Mesenchymal stem cell (in vitro differentiated cells and primary cell): ENCODE measurements around the gene MBD4.
A peak's percentile ranks its signal among the peaks of the same experiment; 100 is the strongest.
"Not testable (repeated sequence)": the region's sequence is repeated elsewhere in the genome, so short reads cannot be mapped to it uniquely, and the experiment has no call there.

Source experiments
- DNase-seq: peaks from one replicate; pipeline ENCODE4 v3.0.0-alpha.2; 2013
- H2AFZ ChIP-seq: one replicate; pipeline ENCODE4 v1.6.1; 2013; ENCODE audit warnings: low read depth, mild to moderate bottlenecking, control low read depth, inconsistent platforms, low read length, moderate library complexity
- H2AK5ac ChIP-seq: 2 replicates; pipeline ENCODE4 v1.6.1; 2013; ENCODE audit warnings: low read length, moderate library complexity, mild to moderate bottlenecking, inconsistent platforms; ENCODE audit not compliant: severe bottlenecking
- H2BK120ac ChIP-seq: one replicate; pipeline ENCODE4 v1.6.1; 2013; ENCODE audit warnings: low read depth, mild to moderate bottlenecking, inconsistent platforms, low read length, moderate library complexity
- H2BK12ac ChIP-seq, 2 experiments: one replicate each; pipeline ENCODE4 v1.6.1; 2013; ENCODE audit warnings: inconsistent platforms in 2 of 2, low read length in 2 of 2, mild to moderate bottlenecking in 2 of 2, moderate library complexity in 2 of 2, control low read depth in 1 of 2
- H2BK15ac ChIP-seq: one replicate; pipeline ENCODE4 v1.6.1; 2013; ENCODE audit warnings: mild to moderate bottlenecking, low read depth, inconsistent platforms; ENCODE audit not compliant: poor library complexity, severe bottlenecking
- H2BK5ac ChIP-seq: 2 replicates; pipeline ENCODE4 v1.6.1; 2013; ENCODE audit warnings: low read depth, mild to moderate bottlenecking, low read length, control low read depth, inconsistent platforms; ENCODE audit not compliant: poor library complexity, severe bottlenecking
- H3K14ac ChIP-seq, 2 experiments: one replicate each; pipeline ENCODE4 v1.6.1; 2013; ENCODE audit warnings: inconsistent platforms in 2 of 2, low read length in 2 of 2, control low read depth in 1 of 2, mild to moderate bottlenecking in 1 of 2, moderate library complexity in 1 of 2
- H3K18ac ChIP-seq, 2 experiments: one replicate each; pipeline ENCODE4 v1.6.1; 2013; ENCODE audit warnings: inconsistent platforms in 2 of 2, low read length in 2 of 2, control low read depth in 1 of 2, low read depth in 1 of 2, mild to moderate bottlenecking in 1 of 2
- H3K23ac ChIP-seq, 2 experiments: one replicate each; pipeline ENCODE4 v1.6.1; 2013; ENCODE audit warnings: inconsistent platforms in 2 of 2, low read length in 2 of 2, mild to moderate bottlenecking in 2 of 2, moderate library complexity in 2 of 2, control low read depth in 1 of 2
- H3K27ac ChIP-seq: 2 replicates; pipeline ENCODE4 v1.5.1; 2013; ENCODE audit warnings: mild to moderate bottlenecking, moderate library complexity, low read length, control low read depth, inconsistent platforms; ENCODE audit not compliant: poor library complexity, severe bottlenecking
- H3K27me3 ChIP-seq, 2 experiments: 2 replicates each; pipeline versions ENCODE4 v1.6.1 to v1.7.0; 2013; ENCODE audit warnings: low read length in 2 of 2, mild to moderate bottlenecking in 2 of 2, moderate library complexity in 2 of 2, control low read depth in 1 of 2, inconsistent platforms in 1 of 2; ENCODE audit not compliant: control insufficient read depth in 1 of 2, insufficient read depth in 1 of 2
- H3K36me3 ChIP-seq, 2 experiments: 2 replicates each; pipeline versions ENCODE4 v1.6.1 to v1.7.0; 2013; ENCODE audit warnings: low read length in 2 of 2, control low read depth in 1 of 2, inconsistent platforms in 1 of 2, low read depth in 1 of 2, mild to moderate bottlenecking in 1 of 2; ENCODE audit not compliant: insufficient read depth in 2 of 2, control insufficient read depth in 1 of 2
- H3K4ac ChIP-seq, 2 experiments: one replicate each; pipeline ENCODE4 v1.6.1; 2013; ENCODE audit warnings: inconsistent platforms in 2 of 2, low read length in 2 of 2, mild to moderate bottlenecking in 2 of 2, moderate library complexity in 2 of 2, control low read depth in 1 of 2, low read depth in 1 of 2
- H3K4me1 ChIP-seq: 2 replicates; pipeline ENCODE4 v1.6.1; 2013; ENCODE audit warnings: low read depth, low read length, control low read depth; ENCODE audit not compliant: control insufficient read depth, insufficient read depth
- H3K4me2 ChIP-seq: 2 replicates; pipeline ENCODE4 v1.6.1; 2013; ENCODE audit warnings: low read length, mild to moderate bottlenecking, inconsistent platforms; ENCODE audit not compliant: poor library complexity, severe bottlenecking
- H3K4me3 ChIP-seq, 2 experiments: 2 replicates each; pipeline versions ENCODE4 v1.5.1 to v1.7.0; 2013; ENCODE audit warnings: low read length in 2 of 2, mild to moderate bottlenecking in 2 of 2, control low read depth in 1 of 2, low read depth in 1 of 2; ENCODE audit not compliant: insufficient read depth in 1 of 2
- H3K79me1 ChIP-seq: replicated peaks from 2 replicates; pipeline ENCODE4 v1.6.1; 2013; ENCODE audit warnings: mild to moderate bottlenecking, control low read depth, low read length, inconsistent platforms; ENCODE audit not compliant: poor library complexity, severe bottlenecking
- H3K9ac ChIP-seq: 2 replicates; pipeline ENCODE4 v1.7.0; 2013; ENCODE audit warnings: mild to moderate bottlenecking, low read length, moderate library complexity
- H3K9me3 ChIP-seq: 2 replicates; pipeline ENCODE4 v1.7.0; 2013; ENCODE audit warnings: mild to moderate bottlenecking, low read length; ENCODE audit not compliant: control insufficient read depth
- H4K8ac ChIP-seq: one replicate; pipeline ENCODE4 v1.6.1; 2013; ENCODE audit warnings: inconsistent platforms, mild to moderate bottlenecking, low read length, moderate library complexity
- H4K91ac ChIP-seq: one replicate; pipeline ENCODE4 v1.6.1; 2013; ENCODE audit warnings: mild to moderate bottlenecking, low read length, inconsistent platforms
- WGBS: methylation state at CpG from one replicate; pipeline ENCODE4 v1.1.7; 2013; ENCODE audit warnings: mixed read lengths; 5-methylcytosine and 5-hydroxymethylcytosine counted together

MBD4 gene

DNA sequence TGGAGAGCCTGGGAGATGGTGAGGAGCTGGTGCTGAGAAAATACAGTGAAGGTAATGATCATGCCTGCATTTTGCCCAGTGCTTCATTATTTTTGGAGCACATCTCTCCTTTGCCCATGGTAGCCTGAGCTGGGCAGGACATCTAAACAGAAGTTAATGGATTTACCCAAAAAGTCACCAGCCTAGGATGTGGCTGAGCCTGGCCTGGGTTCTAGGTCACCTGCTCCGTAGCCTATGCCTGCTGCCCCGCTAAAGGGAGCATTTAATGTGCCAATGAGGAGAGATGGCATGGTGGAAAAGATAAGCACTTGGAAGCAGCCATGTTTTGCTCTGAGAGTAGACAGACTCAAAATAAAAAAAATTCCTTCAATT, 46.9 kb upstream of the MBD4 start:
- Histone ChIP-seq H2BK15ac (no peak overlapping the region), H3K4ac (peak overlapping the region in 1 of 2 experiments; percentile 6), H3K14ac (peak overlapping the region in 1 of 2 experiments; percentile 13), H2BK120ac (peak overlapping the region; percentile 57), H2BK12ac (peak overlapping the region in 1 of 2 experiments; percentile 33), H3K4me1 (peaks cover 14% of the 10 kb centered on the region), H3K18ac (no peak overlapping the region), H3K23ac (no peak overlapping the region), H2AK5ac (no peak overlapping the region), H3K9ac (peak overlapping the region; percentile 84), H4K91ac (peak overlapping the region; percentile 52), H2AFZ (no peak overlapping the region), H3K36me3 (peaks cover 17 to 27% of the 10 kb centered on the region in 2 experiments), H3K4me3 (peak overlapping the region in 1 of 2 experiments; percentile 17), H3K79me1 (no peaks in the 10 kb centered on the region), H3K27me3 (no peaks in the 10 kb centered on the region), H3K9me3 (no peaks in the 10 kb centered on the region), H4K8ac (peak overlapping the region; percentile 27), H2BK5ac (no peak overlapping the region), H3K27ac (peak overlapping the region; percentile 55), H3K4me2 (no peak overlapping the region)
- no peak for DNase-seq
- 100% methylated on average over 2 of the region's 2 CpGs for WGBS

DNA sequence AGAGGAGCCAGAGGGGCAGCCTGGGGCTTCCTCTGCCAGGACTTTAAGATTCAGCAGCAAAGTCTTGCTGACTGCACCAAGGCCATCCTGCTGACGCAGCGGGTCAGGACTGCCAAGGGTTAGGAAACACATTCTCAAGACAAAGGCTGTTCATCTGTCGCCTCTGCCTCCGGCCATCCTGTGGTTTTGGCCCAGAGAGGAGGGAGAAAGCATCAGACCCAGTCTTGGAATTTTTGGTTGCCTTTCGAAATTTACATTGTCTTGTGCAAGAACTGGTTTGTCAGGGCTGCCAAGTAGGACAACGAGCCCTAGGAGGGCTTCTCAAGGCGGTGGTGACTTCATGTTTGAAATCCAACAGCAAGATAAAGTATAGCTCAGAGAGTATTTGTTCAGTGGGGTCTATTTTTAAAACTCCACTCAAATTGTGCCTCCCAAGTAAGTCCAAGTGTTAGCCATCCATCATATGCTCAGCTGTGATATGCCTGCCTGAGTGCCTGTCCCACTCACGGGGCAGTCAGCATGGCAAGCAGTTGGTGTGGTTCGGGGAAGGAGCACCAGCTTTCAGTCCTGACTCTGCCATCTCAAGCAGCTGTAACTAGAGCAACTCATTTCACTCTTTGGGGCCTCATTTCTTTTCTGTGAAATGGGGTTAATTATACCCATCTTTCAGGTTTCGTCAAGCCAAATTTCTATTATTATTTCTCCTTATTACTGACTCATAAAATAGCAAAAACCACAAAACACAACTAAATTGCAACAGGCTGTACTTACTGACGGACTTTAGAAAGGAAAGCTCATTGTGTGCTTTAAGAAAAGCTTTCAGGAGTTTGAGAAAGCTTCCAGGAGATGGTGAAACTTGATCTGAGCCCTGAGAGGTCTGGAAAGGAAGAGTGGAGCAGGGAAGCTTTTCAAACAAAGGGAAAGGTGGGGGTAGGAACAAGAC, 46.2 kb upstream of the MBD4 start:
- peak overlapping the region; percentile 57 for H2BK120ac ChIP-seq
- peak overlapping the region in 1 of 2 experiments; percentile 73 for H3K18ac ChIP-seq
- H3K36me3 ChIP-seq, result peaks cover 17 to 27% of the 10 kb centered on the region in 2 experiments
- no peak overlapping the region for H3K23ac ChIP-seq
- peak overlapping the region; percentile 52 for H4K91ac ChIP-seq
- H3K9ac ChIP-seq, result peak overlapping the region; percentile 84
- H3K9me3 ChIP-seq, result no peaks in the 10 kb centered on the region
- DNase-seq, result peak; percentile 93
- no peak overlapping the region for H2BK5ac ChIP-seq
- no peak overlapping the region for H3K4me2 ChIP-seq
- no peak overlapping the region for H2BK12ac ChIP-seq
- H3K79me1 ChIP-seq, result no peaks in the 10 kb centered on the region
- H3K4me1 ChIP-seq, result peaks cover 14% of the 10 kb centered on the region
- H4K8ac ChIP-seq, result peak overlapping the region; percentile 27
- no peak overlapping the region for H3K4ac ChIP-seq
- peak overlapping the region; percentile 4 for H2BK15ac ChIP-seq
- no peak overlapping the region for H2AFZ ChIP-seq
- 80% methylated on average over 10 of the region's 11 CpGs for WGBS
- H3K4me3 ChIP-seq, result peak overlapping the region in 1 of 2 experiments; percentile 39
- peak overlapping the region; percentile 6 for H3K27ac ChIP-seq
- no peak overlapping the region for H3K14ac ChIP-seq
- no peaks in the 10 kb centered on the region for H3K27me3 ChIP-seq
- no peak overlapping the region for H2AK5ac ChIP-seq

DNA sequence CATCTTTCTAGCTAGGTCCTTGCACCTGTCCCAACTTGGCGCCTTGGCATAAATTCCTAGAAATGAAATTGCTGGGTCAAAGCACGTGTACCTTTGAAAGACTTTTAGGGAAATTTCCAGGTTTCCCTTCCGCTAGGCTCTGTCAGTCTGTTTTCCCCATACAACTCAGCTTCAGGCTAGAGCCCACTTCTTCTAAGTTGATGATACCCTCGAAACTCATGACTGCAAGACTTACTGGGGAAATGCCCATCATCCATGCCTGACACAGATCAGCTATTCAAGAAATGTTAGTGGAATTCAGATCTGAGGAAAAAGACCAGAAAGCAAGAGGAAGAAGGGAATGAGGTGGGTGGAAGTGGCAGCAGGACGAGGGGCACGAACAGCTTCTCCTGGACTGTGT, 45.4 kb upstream of the MBD4 start:
- H3K27ac ChIP-seq, H3K23ac ChIP-seq, H4K91ac ChIP-seq, H3K18ac ChIP-seq, H3K79me1 ChIP-seq, H3K4me2 ChIP-seq, H3K4ac ChIP-seq, H2AK5ac ChIP-seq, H2BK12ac ChIP-seq, DNase-seq, H2BK5ac ChIP-seq, H4K8ac ChIP-seq, H3K14ac ChIP-seq, H2BK120ac ChIP-seq, H2AFZ ChIP-seq, H2BK15ac ChIP-seq, H3K9me3 ChIP-seq, H3K27me3 ChIP-seq: not testable (repeated sequence)
- Histone ChIP-seq H3K36me3 (peaks cover 25 to 31% of the 10 kb centered on the region in 2 experiments), H3K4me3 (peak overlapping the region in 1 of 2 experiments; percentile 23), H3K9ac (peak overlapping the region; percentile 53), H3K4me1 (peaks cover 10% of the 10 kb centered on the region)
- WGBS, result 99% methylated on average over 6 of the region's 6 CpGs

DNA sequence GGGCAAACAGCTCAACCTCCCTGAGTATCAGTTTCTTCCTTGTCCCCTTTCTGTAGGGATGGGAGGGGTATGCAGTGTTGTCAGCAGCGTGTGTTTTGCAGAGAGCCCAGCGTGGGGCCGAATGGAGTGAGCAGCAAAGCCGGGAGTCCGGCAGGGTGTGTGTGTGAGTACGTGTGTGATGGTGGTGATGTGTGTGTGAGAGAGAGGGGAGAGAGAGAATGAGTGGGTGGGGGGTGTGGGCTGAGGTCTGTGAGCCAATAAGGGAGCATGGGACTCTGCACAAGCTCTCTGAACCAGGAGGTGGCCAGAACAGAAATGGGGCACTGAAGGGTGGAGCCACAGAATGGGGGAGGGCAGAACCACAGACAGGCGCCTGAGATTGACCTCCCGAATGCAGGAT, 44.1 kb upstream of the MBD4 start:
- H3K4me1 ChIP-seq, result peaks cover 10% of the 10 kb centered on the region
- no peak overlapping the region for H2AK5ac ChIP-seq
- 84% methylated on average over 8 of the region's 8 CpGs for WGBS
- H4K91ac ChIP-seq, result no peak overlapping the region
- no peak overlapping the region for H3K18ac ChIP-seq
- H3K9ac ChIP-seq, result no peak overlapping the region
- H3K36me3 ChIP-seq, result peaks cover 36 to 40% of the 10 kb centered on the region in 2 experiments
- H2AFZ ChIP-seq, result no peak overlapping the region
- H3K27me3 ChIP-seq, result no peaks in the 10 kb centered on the region
- H3K4me3 ChIP-seq, result no peak overlapping the region
- H2BK12ac ChIP-seq, result no peak overlapping the region
- peaks cover 2% of the 10 kb centered on the region for H3K79me1 ChIP-seq
- H3K4me2 ChIP-seq, result no peak overlapping the region
- H4K8ac ChIP-seq, result no peak overlapping the region
- no peak overlapping the region for H3K14ac ChIP-seq
- H3K9me3 ChIP-seq, result no peaks in the 10 kb centered on the region
- no peak overlapping the region for H3K4ac ChIP-seq
- H3K27ac ChIP-seq, result no peak overlapping the region
- H3K23ac ChIP-seq, result no peak overlapping the region
- no peak overlapping the region for H2BK120ac ChIP-seq
- no peak for DNase-seq
- no peak overlapping the region for H2BK15ac ChIP-seq
- no peak overlapping the region for H2BK5ac ChIP-seq
